GM12878 (cell line): ENCODE measurements around the gene PIGS. TPM values are rescaled to one million over a fixed set of nuclear protein-coding genes. Genes with fewer than 3 reads are reported as not detected.

Experiments
- ATAC-seq: fragments of 200-7000 bp; cut with Tn5 transposase; 3 replicates; pipeline ENCODE4 v1.9.1; 2020; ENCODE audit warnings: mild to moderate bottlenecking, moderate library complexity
- BruUV-seq: library from RNA; stranded (reverse); fragments of 400-500 nt; replicated peaks from 2 replicates; lab custom pipeline; 2021; lab: Mats Ljungman, UMichigan
- CTCF ChIA-PET: fragments of 300-600 bp; sonication (Branson Sonifier 250); formaldehyde crosslinking; extraction: SDS; loops from one replicate; lab custom pipeline; 2021; ENCODE audit warnings: inconsistent platforms; lab: Yijun Ruan, JAX
- POLR2A ChIA-PET: fragments of 350-600 bp; formaldehyde crosslinking; extraction: SDS; loops from one replicate; lab custom pipeline; 2021; ENCODE audit warnings: inconsistent platforms; lab: Charles Lee
- RAD21 ChIA-PET: fragments of 300-600 bp; sonication (Branson Sonifier 250); formaldehyde crosslinking; loops from one replicate; lab custom pipeline; 2023; ENCODE audit warnings: antibody characterized with exemption; ENCODE audit not compliant: unreplicated experiment; lab: Charles Lee
- SMC1A ChIA-PET: fragments of 300-600 bp; sonication (Branson Sonifier 250); formaldehyde crosslinking; loops from one replicate; lab custom pipeline; 2023; ENCODE audit not compliant: unreplicated experiment, uncharacterized antibody; lab: Charles Lee
- DNase-seq: peaks from one replicate; pipeline ENCODE4 v3.0.0-alpha.2; 2011; ENCODE audit warnings: low read depth, low spot score
- FAIRE-seq: peaks from 3 replicates; lab custom pipeline; 2011; peaks lifted over from hg19 to GRCh38; lab: Jason Lieb, UNC
- H2AFZ ChIP-seq: 2 replicates; pipeline ENCODE4 v1.6.0; 2011; ENCODE audit warnings: low read depth, low read length, control low read depth; ENCODE audit not compliant: control insufficient read depth
- H3K27ac ChIP-seq: 2 replicates; pipeline ENCODE4 v1.5.1; 2011; ENCODE audit warnings: control low read depth; ENCODE audit not compliant: control insufficient read depth, insufficient read depth
- H3K27me3 ChIP-seq, 2 experiments: replicated peaks in 1 of 2; 2 replicates each; pipeline versions ENCODE4 v1.6.0 to v1.6.1; 2011; ENCODE audit warnings: low read length in 1 of 2; ENCODE audit not compliant: control insufficient read depth in 2 of 2, insufficient read depth in 2 of 2
- H3K36me3 ChIP-seq, 2 experiments: 2 replicates each; pipeline ENCODE4 v1.5.1; 2011; ENCODE audit warnings: low read length in 1 of 2; ENCODE audit not compliant: control insufficient read depth in 2 of 2, insufficient read depth in 2 of 2
- H3K4me1 ChIP-seq: 2 replicates; pipeline ENCODE4 v1.6.1; 2011; ENCODE audit warnings: mild to moderate bottlenecking, low read length, moderate library complexity, mixed read lengths; ENCODE audit not compliant: control insufficient read depth, insufficient read depth
- H3K4me2 ChIP-seq: 2 replicates; pipeline ENCODE4 v1.6.0; 2011; ENCODE audit warnings: control low read depth; ENCODE audit not compliant: control insufficient read depth, insufficient read depth
- H3K4me3 ChIP-seq: fragments of 200-600 bp; sonication (generic); 2 replicates; pipeline ENCODE4 v1.5.1; 2016
- H3K79me2 ChIP-seq: 2 replicates; pipeline ENCODE4 v1.6.0; 2011; ENCODE audit warnings: low read length; ENCODE audit not compliant: control insufficient read depth, insufficient read depth
- H3K9ac ChIP-seq: 2 replicates; pipeline ENCODE4 v1.8.0; 2011; ENCODE audit warnings: low read length, control low read depth, mixed read lengths; ENCODE audit not compliant: control insufficient read depth, insufficient read depth
- H3K9me3 ChIP-seq: replicated peaks from 3 replicates; pipeline ENCODE4 v1.5.1; 2011; ENCODE audit warnings: mild to moderate bottlenecking, low read length; ENCODE audit not compliant: control insufficient read depth, insufficient read depth
- H4K20me1 ChIP-seq: 2 replicates; pipeline ENCODE4 v1.6.0; 2011; ENCODE audit not compliant: control insufficient read depth, insufficient read depth
- EED ChIP-seq: sonication (generic); IDR thresholded peaks from 2 replicates; pipeline ENCODE4 v1.6.1; 2016; ENCODE audit warnings: antibody characterized with exemption, low read depth
- GABPA ChIP-seq: IDR thresholded peaks from 2 replicates; pipeline ENCODE4 v1.6.1; 2014; ENCODE audit warnings: antibody characterized with exemption, low read depth, mild to moderate bottlenecking, inconsistent platforms
- GATAD2B ChIP-seq: fragments of 450-650 bp; conservative IDR thresholded peaks from 2 replicates; pipeline ENCODE4 v1.6.1; 2017; ENCODE audit warnings: low read depth, mild to moderate bottlenecking, moderate library complexity
- MXI1 ChIP-seq: fragments of 150-350 bp; IDR thresholded peaks from 2 replicates; pipeline ENCODE4 v1.6.1; 2011; ENCODE audit warnings: low read depth, mild to moderate bottlenecking, inconsistent platforms, low read length, improper control_type of control experiment
- NBN ChIP-seq: fragments of 450-650 bp; IDR thresholded peaks from 2 replicates; pipeline ENCODE4 v1.6.1; 2016
- NFYA ChIP-seq: IDR thresholded peaks from 2 replicates; pipeline ENCODE4 v1.6.1; 2011; ENCODE audit warnings: low read depth, mild to moderate bottlenecking, low read length, improper control_type of control experiment, borderline replicate concordance
- PAX5 ChIP-seq: IDR thresholded peaks from 2 replicates; pipeline ENCODE4 v1.6.1; 2011; ENCODE audit warnings: low read depth, low read length, borderline replicate concordance
- POLR2AphosphoS2 ChIP-seq: IDR thresholded peaks from 2 replicates; pipeline ENCODE4 v1.6.1; 2011; ENCODE audit warnings: low read depth, mild to moderate bottlenecking, low read length, improper control_type of control experiment, moderate library complexity
- WRNIP1 ChIP-seq: IDR thresholded peaks from 2 replicates; pipeline ENCODE4 v1.6.1; 2011; ENCODE audit warnings: low read depth, low read length, improper control_type of control experiment, borderline replicate concordance
- ZNF24 ChIP-seq: fragments of 450-650 bp; IDR thresholded peaks from 2 replicates; pipeline ENCODE4 v1.6.1; 2017; ENCODE audit warnings: antibody characterized with exemption, mild to moderate bottlenecking
- WGBS: methylation state at CpG from one replicate; pipeline ENCODE4 v1.1.6; 2016; ENCODE audit warnings: low lambda C conversion rate; ENCODE audit not compliant: insufficient replicate concordance, insufficient coverage; ENCODE audit errors: missing lambda C conversion rate; 5-methylcytosine and 5-hydroxymethylcytosine counted together
- in situ Hi-C: fragments of 300-500 bp; cut with MboI; formaldehyde crosslinking; loops from 9 replicates; pipeline ENCODE4 v1.14.3; 2018; ENCODE audit warnings: mixed read lengths
- intact Hi-C: fragments of 100-400 bp; cut with micrococcal nuclease; formaldehyde crosslinking; loops from one replicate; pipeline ENCODE4 v1.14.2; 2022; ENCODE audit not compliant: unreplicated experiment
- polyA plus RNA-seq, 11 experiments: library from polyadenylated mRNA; depleted of rRNA in 4 of 11; unstranded in 6 of 11; stranded (reverse) in 5 of 11; fragments of >200 nt; fragmentation: Nextera tagmentation in 4 of 11; fragmentation: Illumina TruSeq in 1 of 11; extraction: Ambion mirVana in 4 of 11; extraction: Trizol in 1 of 11; gene quantifications; 1 replicate in 1 of 11; 2 replicates in 10 of 11; pipeline versions ENCODE4 v1.2.1 to v1.2.3, GENCODE V29; 2011 to 2016; ENCODE audit warnings: inconsistent platforms in 2 of 11, missing spikeins in 2 of 11, low read depth in 1 of 11
- total RNA-seq, 4 experiments: library from RNA; depleted of rRNA in 3 of 4; stranded (reverse); fragments of >200 nt in 3 of 4; fragmentation: Illumina TruSeq in 1 of 4; extraction: Trizol in 1 of 4; gene quantifications; 2 replicates each; pipeline versions ENCODE4 v1.2.1 to v1.2.3, GENCODE V29; 2013 to 2021
- TF ChIP-seq, protein P1 (sequence below): IDR thresholded peaks from 2 replicates; pipeline ENCODE4 v1.6.1; 2012; ENCODE audit warnings: low read length, inconsistent platforms
- TF ChIP-seq, protein P2 (sequence below): fragments of 450-650 bp; IDR thresholded peaks from 2 replicates; pipeline ENCODE4 v1.6.1; 2018; ENCODE audit warnings: borderline replicate concordance, mild to moderate bottlenecking; ENCODE audit not compliant: partially characterized antibody
- TF ChIP-seq, protein P3 (sequence below): fragments of 450-650 bp; formaldehyde crosslinking; IDR thresholded peaks from 2 replicates; pipeline ENCODE4 v1.4.0; 2020; ENCODE audit warnings: mild to moderate bottlenecking, moderate library complexity
- TF ChIP-seq, protein P4 (sequence below): IDR thresholded peaks from 2 replicates; pipeline ENCODE4 v1.6.1; 2011; ENCODE audit warnings: borderline replicate concordance, low read depth, mild to moderate bottlenecking, moderate library complexity, mixed read lengths, low read length; ENCODE audit not compliant: insufficient read depth; ENCODE audit errors: extremely low read length

PIGS gene
- total and polyA plus RNA-seq, 10 of the 15 experiments (the other 5 are each of a cell fraction or from before 2014, with no cell fraction given), result 27.5 to 73.7 (median 50.7) TPM

DNA sequence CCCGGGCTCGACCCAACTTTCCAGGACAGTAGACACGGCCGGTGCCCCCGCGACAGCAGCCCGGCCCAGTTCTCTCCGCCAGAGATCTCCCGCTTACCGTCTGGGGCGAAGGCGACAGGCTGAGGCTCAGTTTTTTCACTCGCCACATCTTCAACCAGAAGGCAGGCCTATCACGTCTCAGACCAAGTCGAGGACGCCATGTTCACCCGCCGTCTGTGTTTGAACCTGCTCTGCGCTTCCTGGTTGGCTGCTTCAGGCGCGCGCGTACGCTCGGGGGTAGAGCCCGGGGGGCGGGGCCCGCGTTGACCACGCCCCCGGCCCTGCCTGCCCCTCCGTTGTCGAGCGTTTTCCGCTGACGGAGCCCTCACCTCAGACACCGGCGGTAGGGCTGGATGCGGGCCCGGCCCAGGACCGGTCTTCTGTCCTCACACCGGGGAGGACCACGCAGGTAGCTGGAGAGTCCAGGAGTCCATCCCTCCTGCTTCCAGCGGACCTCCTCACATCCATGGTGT, 27.5 kb upstream of the PIGS start, which contains the start of gene SPAG5:
TSS of gene SPAG5 (minus strand) at position 227 of the 512 bp plus-strand sequence. CDS start at position 148, 79 bp downstream.
- Histone ChIP-seq H3K4me3 (peak within 1 kb of the TSS; percentile 98), H4K20me1 (no peaks in the 10 kb centered on the region), H3K9me3 (no peaks in the 10 kb centered on the region), H3K9ac (peak within 1 kb of the TSS; percentile 97), H3K79me2 (peaks cover 21% of the 10 kb centered on the region), H3K27ac (peak within 1 kb of the TSS; percentile 94), H3K4me2 (peak within 1 kb of the TSS; percentile 95), H3K4me1 (peaks cover 5% of the 10 kb centered on the region), H3K36me3 (peaks cover 0 to 4% of the 10 kb centered on the region in 2 experiments; a peak in 1 of 4 replicates), H2AFZ (peak within 1 kb of the TSS; percentile 91), H3K27me3 (no peaks in the 10 kb centered on the region)
- ChIA-PET CTCF (interaction anchor here (0.6 to 5.9 kb wide), 6 partner anchors 12 to 69 kb away, joined by 4 to 51 read pairs (median 6); partner anchors contain the start of gene RSKR), RAD21 (interaction anchor here (0.8 to 2.9 kb wide), 8 partner anchors 10 to 50 kb away, joined by 3 to 24 read pairs (median 4); partner anchors contain the start of gene PIGS), POLR2A (interaction anchor here (0.7 to 5.4 kb wide), 17 partner anchors 11 to 121 kb away, joined by 3 to 56 read pairs (median 6); partner anchors contain the start of genes ALDOC, PIGS, PROCA1 and RPL23A), SMC1A (interaction anchor here (1.0 to 2.9 kb wide), 8 partner anchors 10 to 51 kb away, joined by 3 to 25 read pairs (median 8); partner anchors contain the start of genes ALDOC, PIGS and UNC119)
- in situ Hi-C loops (no loop called here), intact Hi-C loops (loop anchor here (2.0 kb wide), 3 partner anchors 22 to 50 kb away; partner anchors contain the start of genes ALDOC and BLTP2)
- 2% methylated on average over 38 of the region's 44 CpGs for WGBS
- DNase-seq (peak; percentile 80), FAIRE-seq (peak; percentile 93), ATAC-seq (peak; percentile 95)
- BruUV-seq, result no TSS peak
- TF ChIP-seq, protein P1, sequence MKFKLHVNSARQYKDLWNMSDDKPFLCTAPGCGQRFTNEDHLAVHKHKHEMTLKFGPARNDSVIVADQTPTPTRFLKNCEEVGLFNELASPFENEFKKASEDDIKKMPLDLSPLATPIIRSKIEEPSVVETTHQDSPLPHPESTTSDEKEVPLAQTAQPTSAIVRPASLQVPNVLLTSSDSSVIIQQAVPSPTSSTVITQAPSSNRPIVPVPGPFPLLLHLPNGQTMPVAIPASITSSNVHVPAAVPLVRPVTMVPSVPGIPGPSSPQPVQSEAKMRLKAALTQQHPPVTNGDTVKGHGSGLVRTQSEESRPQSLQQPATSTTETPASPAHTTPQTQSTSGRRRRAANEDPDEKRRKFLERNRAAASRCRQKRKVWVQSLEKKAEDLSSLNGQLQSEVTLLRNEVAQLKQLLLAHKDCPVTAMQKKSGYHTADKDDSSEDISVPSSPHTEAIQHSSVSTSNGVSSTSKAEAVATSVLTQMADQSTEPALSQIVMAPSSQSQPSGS, result no peak
- TF ChIP-seq GATAD2B (no peak; the same call in none of the 2 replicates), PAX5 (0 out of 2 replicates have a peak, but pooled peaks have one; percentile 6), EED (no peak), WRNIP1 (no peak), NFYA (no peak), ZNF24 (no peak), NBN (0 out of 2 replicates have a peak, but pooled peaks have one; percentile 75), POLR2AphosphoS2 (peak; percentile 57; the same call in 1 of the 2 replicates), GABPA (no peak), MXI1 (peak; percentile 92)
- TF ChIP-seq, protein P2, sequence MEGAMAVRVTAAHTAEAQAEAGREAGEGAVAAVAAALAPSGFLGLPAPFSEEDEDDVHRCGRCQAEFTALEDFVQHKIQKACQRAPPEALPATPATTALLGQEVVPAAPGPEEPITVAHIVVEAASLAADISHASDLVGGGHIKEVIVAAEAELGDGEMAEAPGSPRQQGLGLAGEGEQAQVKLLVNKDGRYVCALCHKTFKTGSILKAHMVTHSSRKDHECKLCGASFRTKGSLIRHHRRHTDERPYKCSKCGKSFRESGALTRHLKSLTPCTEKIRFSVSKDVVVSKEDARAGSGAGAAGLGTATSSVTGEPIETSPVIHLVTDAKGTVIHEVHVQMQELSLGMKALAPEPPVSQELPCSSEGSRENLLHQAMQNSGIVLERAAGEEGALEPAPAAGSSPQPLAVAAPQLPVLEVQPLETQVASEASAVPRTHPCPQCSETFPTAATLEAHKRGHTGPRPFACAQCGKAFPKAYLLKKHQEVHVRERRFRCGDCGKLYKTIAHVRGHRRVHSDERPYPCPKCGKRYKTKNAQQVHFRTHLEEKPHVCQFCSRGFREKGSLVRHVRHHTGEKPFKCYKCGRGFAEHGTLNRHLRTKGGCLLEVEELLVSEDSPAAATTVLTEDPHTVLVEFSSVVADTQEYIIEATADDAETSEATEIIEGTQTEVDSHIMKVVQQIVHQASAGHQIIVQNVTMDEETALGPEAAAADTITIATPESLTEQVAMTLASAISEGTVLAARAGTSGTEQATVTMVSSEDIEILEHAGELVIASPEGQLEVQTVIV, result no peak
- TF ChIP-seq, protein P3, sequence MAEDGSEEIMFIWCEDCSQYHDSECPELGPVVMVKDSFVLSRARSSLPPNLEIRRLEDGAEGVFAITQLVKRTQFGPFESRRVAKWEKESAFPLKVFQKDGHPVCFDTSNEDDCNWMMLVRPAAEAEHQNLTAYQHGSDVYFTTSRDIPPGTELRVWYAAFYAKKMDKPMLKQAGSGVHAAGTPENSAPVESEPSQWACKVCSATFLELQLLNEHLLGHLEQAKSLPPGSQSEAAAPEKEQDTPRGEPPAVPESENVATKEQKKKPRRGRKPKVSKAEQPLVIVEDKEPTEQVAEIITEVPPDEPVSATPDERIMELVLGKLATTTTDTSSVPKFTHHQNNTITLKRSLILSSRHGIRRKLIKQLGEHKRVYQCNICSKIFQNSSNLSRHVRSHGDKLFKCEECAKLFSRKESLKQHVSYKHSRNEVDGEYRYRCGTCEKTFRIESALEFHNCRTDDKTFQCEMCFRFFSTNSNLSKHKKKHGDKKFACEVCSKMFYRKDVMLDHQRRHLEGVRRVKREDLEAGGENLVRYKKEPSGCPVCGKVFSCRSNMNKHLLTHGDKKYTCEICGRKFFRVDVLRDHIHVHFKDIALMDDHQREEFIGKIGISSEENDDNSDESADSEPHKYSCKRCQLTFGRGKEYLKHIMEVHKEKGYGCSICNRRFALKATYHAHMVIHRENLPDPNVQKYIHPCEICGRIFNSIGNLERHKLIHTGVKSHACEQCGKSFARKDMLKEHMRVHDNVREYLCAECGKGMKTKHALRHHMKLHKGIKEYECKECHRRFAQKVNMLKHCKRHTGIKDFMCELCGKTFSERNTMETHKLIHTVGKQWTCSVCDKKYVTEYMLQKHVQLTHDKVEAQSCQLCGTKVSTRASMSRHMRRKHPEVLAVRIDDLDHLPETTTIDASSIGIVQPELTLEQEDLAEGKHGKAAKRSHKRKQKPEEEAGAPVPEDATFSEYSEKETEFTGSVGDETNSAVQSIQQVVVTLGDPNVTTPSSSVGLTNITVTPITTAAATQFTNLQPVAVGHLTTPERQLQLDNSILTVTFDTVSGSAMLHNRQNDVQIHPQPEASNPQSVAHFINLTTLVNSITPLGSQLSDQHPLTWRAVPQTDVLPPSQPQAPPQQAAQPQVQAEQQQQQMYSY (CRISPR knock-in tag), result no peak
- TF ChIP-seq, protein P4, sequence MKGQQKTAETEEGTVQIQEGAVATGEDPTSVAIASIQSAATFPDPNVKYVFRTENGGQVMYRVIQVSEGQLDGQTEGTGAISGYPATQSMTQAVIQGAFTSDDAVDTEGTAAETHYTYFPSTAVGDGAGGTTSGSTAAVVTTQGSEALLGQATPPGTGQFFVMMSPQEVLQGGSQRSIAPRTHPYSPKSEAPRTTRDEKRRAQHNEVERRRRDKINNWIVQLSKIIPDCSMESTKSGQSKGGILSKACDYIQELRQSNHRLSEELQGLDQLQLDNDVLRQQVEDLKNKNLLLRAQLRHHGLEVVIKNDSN, result no peak
